ENCODE data around the gene GNB1L.

Gene GNB1L

DNA sequence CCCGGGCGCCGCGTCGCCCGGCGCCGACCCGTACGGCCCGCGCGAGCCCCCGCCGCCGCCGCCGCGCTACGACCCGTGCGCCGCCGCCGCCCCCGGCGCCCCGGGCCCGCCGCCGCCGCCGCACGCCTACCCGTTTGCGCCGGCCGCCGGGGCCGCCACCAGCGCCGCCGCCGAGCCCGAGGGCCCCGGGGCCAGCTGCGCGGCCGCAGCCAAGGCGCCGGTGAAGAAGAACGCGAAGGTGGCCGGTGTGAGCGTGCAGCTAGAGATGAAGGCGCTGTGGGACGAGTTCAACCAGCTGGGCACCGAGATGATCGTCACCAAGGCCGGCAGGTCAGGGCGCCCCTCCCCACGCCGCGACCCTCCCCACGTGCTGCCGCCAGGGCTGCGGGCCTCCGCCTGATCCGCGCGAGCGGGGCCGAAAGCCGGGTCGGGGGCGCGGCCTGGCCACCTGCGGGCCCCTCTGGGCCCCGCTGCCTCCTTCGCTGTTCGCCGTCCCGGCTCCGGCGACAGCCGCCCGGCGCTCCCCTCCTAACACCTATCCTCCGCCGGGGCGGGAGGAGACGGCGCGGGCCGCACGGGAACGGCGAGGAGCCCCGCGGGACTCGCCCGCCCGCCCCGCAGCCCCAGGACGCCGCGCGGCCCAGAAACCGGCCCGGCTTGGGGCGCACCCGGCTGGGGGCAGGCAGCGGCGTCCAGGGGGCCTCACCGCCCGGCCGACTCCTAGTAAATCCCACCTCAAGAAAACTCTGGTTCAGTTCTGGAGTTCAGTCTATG is 93.5 kb downstream of the GNB1L start:
- no peak for DNase-seq (ENCODE audit: low spot score)

DNA sequence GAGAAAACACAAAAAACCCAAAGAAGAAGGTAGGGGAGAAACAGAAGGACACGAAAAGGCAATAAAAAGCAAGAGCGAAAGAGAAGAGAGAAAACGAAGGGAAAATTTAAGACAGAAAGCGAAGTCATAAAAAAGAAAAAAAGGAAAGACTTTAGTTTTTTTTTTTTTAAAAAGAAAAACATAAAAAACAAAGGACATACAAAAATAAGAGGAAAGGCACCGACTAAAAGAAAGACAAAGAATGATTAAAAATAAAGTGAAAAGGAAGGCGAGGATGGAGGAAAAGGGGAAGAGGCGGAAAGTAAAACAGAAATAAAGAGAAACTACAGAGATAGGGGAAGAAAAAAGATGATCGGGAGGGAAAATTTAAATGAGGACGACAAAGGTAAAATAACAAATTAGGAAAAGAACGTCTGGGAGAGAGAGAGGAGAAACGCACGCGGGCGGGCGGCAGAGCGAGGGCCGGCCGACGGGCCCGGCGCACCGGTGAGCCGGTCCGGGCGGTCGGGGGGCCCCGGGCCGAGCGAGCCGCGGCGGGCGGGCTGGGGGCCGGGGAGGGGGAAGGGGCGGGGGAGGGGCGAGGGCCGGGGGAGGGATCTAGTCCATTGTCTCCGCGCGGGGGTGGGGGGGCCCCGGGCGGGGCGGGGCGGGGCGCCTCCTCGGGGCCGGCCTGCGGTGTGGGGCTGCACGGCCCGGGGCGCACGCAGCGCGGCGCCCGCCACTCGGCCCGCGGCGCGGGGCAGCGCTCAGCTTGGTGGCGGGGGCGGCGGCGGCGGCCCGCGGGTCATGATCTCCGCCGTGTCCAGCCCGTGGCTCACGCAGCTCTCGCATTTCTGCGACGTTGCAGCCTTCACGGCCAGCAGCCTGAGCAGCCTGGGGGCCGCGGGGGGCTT is 94.4 kb downstream of the GNB1L start, which contains the start of gene TBX1:
Gene TBX1, plus strand, starts transcription at position 721 of the 893 bp plus-strand sequence. Its CDS starts 66 bp downstream, at position 787.
- no peak for DNase-seq (ENCODE audit: low spot score)

DNA sequence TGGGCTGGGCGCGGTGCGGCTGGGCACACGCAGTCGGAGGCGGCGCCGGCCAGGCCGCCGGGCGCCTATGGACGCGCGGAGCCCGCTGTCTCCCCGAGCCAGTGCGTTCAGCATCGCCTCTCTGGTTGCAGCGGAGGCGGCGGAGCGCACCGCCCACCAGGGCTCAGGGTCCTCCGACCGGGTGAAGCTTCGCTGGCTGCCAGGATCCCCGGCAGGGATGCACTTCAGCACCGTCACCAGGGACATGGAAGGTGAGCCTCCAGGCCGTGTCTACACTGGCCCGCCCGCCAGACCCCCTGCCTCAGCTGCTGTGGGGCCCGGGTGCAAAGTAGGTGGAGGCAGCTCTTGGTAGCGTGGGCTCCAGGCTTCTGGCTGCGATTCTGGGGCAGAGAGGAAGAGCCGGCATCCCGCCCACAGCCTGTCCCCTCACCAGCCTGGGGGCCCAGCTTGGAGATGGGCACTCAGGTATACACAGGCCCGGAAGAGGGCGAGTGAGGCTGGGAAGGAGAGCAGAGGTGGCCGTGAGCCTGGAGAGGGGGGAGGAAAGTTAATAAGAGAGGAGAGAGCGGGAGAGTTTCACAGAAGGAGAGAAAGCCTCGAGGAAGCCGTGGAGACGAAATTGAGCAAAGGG is 95.1 kb downstream of the GNB1L start:
- DNase-seq (ENCODE audit: low spot score) = no peak

GRCh38 chr22:19758896-19759426 is 95.7 kb downstream of the GNB1L start:
- DNase-seq (ENCODE audit: low spot score) = no peak

DNA sequence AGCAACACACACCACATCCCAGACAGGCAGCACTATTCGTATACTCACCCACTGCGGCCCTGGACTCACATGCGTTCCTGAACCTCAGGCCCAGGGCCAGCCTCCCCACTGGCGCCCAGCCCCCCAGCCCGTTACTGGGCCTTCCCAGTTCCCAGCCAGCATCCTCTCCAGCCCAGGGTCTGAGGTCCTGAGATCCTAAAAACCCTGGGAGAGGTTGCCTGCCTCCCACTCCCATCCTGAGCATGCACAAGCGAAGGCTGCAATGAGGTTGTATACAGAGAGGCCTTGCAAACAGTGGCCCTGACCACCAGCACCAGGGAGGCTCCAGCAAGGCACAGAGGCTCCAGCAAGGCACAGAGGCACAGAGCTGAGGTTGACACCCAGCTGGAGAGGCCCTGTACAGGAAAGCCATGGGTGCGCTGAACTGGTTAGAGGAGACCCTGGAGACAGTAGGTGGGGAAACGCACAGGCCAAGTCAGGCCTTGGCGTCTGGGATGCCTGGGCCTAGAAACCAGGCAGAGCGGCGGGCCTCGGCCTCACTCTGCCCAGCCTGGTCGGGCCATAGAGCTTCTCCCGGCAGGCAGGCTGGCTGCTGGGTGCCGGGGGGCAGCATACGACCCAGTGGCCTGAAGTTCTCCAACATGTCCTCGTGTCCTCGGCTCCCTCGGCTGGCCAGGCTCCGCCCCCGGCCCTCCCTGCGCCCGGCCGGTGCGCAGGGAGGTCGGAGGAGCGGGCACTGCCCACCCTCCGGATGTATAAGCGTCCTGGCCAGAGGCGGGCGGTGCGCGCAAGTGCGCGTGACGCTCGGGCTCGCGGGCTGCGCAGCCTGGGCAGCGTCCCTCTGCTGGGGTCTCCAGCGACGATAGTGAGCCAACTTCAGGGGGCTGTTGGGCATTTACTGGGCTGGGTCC is 96.4 kb downstream of the GNB1L start:
- no peak for DNase-seq (ENCODE audit: low spot score)

- DNase-seq (ENCODE audit: low spot score) = peak; percentile 45
Observed at GRCh38 chr22:19757140-19757984, 97.3 kb downstream of the GNB1L start.

DNA sequence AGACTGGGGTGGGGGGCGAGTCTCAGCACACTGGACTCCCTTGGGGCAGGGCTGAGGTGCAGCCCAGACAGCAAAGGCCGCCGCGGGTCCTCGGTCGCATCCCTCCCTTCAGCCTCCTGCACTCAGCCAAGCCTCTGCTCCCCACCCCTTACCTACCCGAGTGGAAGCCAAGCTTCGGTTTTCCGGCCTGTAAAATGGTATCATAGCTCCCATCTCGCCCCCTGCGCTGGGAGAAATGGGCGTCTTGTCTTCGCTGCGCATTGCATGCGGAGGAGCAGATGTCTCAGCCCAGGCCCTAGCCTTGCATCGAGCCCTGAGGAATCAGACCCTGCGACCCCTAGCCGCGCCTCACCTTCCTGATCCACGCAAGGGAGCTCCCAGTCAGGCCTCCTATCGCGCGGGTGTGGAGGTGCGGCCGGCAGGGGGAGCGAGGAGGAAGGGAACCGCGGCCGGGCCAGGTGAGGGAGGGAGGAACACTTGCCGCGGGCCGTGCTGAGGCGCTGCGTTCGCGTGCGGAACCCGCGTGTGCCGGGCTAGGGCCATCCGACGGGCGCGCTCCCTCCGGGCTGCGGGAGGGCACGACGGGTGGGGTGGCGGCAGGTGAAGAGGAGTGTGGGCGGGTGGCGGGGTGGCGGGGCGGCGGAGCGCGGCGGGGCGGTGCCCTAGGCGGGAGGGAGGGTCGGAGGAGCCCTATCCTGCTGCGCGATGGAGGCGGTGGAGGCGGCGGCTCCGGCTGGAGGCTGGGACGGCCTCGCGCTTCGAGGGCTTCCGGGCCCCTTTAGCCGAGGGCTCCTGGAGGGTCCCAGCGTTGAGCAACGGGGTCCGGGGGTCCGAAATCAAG is 98.2 kb downstream of the GNB1L start:
- peak; percentile 49 for DNase-seq (ENCODE audit: low spot score)

GRCh38 chr22:19755722-19756287 is 98.9 kb downstream of the GNB1L start:
- DNase-seq (ENCODE audit: low spot score) = no peak

DNA sequence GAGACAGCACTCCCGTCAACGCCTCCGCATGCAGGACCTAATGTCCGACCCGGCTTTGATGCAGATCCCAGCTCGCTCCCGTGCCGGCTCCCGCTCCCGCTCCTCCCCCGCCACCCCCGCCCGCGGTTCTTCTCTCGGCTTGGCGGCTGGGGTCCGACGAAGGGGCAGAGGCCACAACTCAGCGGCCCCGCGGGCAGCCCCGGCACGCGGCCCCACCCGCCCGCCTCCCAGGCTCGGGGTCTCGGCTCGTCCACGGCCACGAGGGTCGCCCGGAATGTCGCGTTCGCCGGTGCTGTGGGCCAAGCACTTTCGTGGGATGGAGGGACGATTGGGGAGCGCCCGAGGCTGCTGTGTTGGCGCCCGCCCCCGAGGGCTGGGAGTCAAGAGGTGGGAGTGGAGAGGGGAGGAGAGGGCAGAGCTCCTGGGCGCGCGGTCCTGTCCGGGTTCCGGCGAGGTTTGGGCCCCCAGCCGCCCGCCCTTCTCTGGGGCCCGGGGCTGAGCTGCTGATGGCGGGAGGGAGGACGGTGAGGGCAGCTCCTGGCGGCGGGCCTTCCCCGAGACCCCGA is 99.4 kb downstream of the GNB1L start:
- DNase-seq (ENCODE audit: low spot score) = no peak

- DNase-seq (ENCODE audit: low spot score) = no peak
Observed at GRCh38 chr22:19754701-19755144, 100.0 kb downstream of the GNB1L start.

GRCh38 chr22:19753996-19754700 is 100.5 kb downstream of the GNB1L start:
- no peak for DNase-seq (ENCODE audit: low spot score)

DNA sequence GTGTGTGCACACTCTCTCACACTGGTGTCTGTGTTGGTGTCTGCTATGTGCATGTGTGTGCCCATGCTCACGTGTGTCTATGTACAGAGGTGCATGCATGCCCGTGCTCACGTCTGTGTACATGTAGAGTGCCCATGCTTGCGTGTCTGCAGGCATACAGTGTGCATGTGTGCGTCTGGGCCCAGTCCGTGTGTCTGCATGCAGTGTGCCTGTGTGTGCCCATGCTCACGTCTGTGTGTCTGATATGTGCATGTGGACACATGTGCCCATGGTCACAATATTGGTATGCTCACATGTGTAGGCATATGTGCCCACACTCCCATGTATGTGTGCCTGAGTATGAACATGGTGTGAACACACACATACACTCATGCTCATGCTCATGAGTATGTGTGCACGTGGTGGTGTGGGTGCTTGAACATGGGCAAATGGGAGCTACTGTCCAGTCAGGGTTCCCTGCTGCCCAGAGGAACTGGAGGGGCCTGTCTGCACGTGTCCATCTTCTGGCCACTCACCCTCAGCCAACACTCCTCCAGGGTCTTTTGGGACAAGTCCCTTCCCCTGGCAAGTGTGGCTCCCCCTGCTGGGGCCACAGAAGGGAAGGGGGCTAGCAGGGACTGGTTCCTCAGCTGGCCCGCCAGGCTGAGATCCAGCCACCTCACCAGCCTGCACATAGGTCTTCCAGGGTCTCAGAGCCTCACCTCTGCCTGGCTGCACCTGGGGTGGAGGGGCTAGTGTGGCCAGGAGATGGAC is 101.4 kb downstream of the GNB1L start:
- no peak for DNase-seq (ENCODE audit: low spot score)

- no peak for DNase-seq (ENCODE audit: low spot score)
Observed at GRCh38 chr22:19751497-19752245, 103.0 kb downstream of the GNB1L start.

- DNase-seq (ENCODE audit: low spot score) = no peak
Observed at GRCh38 chr22:19750507-19751490, 103.9 kb downstream of the GNB1L start.

GRCh38 chr22:19749876-19750275 is 104.8 kb downstream of the GNB1L start:
- no peak for DNase-seq (ENCODE audit: low spot score)

All from NAMALWA (cell line).